GM23338 (cell line): ENCODE data around the gene LAGE3. TPM values are rescaled to one million over a fixed set of nuclear protein-coding genes. Genes with fewer than 3 reads are reported as not detected.

ENCODE experiments used
- ATAC-seq: fragments of 200-7000 bp; cut with Tn5 transposase; 3 replicates; pipeline ENCODE4 v1.9.1; 2020
- DNase-seq: peaks from one replicate; pipeline ENCODE4 v3.0.0-alpha.2; 2015; ENCODE audit warnings: low spot score
- H2AFZ ChIP-seq: fragments of 200-600 bp; sonication (generic); 2 replicates; pipeline ENCODE4 v1.8.0; 2016; ENCODE audit warnings: antibody characterized with exemption, mild to moderate bottlenecking, moderate library complexity
- H3F3A ChIP-seq: fragments of 200-600 bp; sonication (generic); replicated peaks from 2 replicates; pipeline ENCODE4 v1.8.0; 2017; ENCODE audit warnings: antibody characterized with exemption, mixed run types, low read depth
- H3K27ac ChIP-seq: fragments of 200-600 bp; sonication (generic); 2 replicates; pipeline ENCODE4 v1.6.1; 2016; ENCODE audit warnings: low read depth
- H3K27me3 ChIP-seq: fragments of 200-600 bp; sonication (generic); 2 replicates; pipeline ENCODE4 v1.8.0; 2016; ENCODE audit warnings: mild to moderate bottlenecking, mixed run types, moderate library complexity; ENCODE audit not compliant: insufficient read depth
- H3K36me3 ChIP-seq: fragments of 200-600 bp; sonication (generic); 2 replicates; pipeline ENCODE4 v1.8.0; 2016; ENCODE audit warnings: mild to moderate bottlenecking; ENCODE audit not compliant: insufficient read depth
- H3K4me1 ChIP-seq: fragments of 200-600 bp; sonication (generic); 2 replicates; pipeline ENCODE4 v1.8.0; 2016; ENCODE audit warnings: mild to moderate bottlenecking, moderate library complexity; ENCODE audit not compliant: insufficient read depth
- H3K4me2 ChIP-seq: fragments of 200-600 bp; sonication (generic); 2 replicates; pipeline ENCODE4 v1.7.1; 2017; ENCODE audit warnings: mixed run types
- H3K4me3 ChIP-seq: fragments of 200-600 bp; sonication (generic); 2 replicates; pipeline ENCODE4 v1.6.1; 2016; ENCODE audit warnings: mixed run types
- H3K79me2 ChIP-seq: fragments of 200-600 bp; sonication (generic); replicated peaks from 2 replicates; pipeline ENCODE4 v1.8.0; 2017; ENCODE audit warnings: mild to moderate bottlenecking; ENCODE audit not compliant: insufficient read depth
- H3K9me2 ChIP-seq: fragments of 200-600 bp; sonication (generic); 2 replicates; pipeline ENCODE4 v1.8.0; 2017; ENCODE audit not compliant: insufficient read depth
- H4K20me1 ChIP-seq: fragments of 200-600 bp; sonication (generic); replicated peaks from 2 replicates; pipeline ENCODE4 v1.8.0; 2017; ENCODE audit warnings: mild to moderate bottlenecking; ENCODE audit not compliant: insufficient read depth
- H3K27ac Mint-ChIP-seq: 2 replicates; pipeline ENCODE4 v1.8.0; 2020; ENCODE audit warnings: inconsistent platforms, mild to moderate bottlenecking, moderate library complexity, mixed read lengths
- H3K27me3 Mint-ChIP-seq: 3 replicates; pipeline ENCODE4 v1.8.0; 2022; ENCODE audit warnings: low read depth, mild to moderate bottlenecking, moderate library complexity, mixed read lengths, inconsistent platforms; ENCODE audit not compliant: insufficient read depth, poor library complexity
- H3K36me3 Mint-ChIP-seq: 3 replicates; pipeline ENCODE4 v1.8.0; 2021; ENCODE audit warnings: low read depth, mild to moderate bottlenecking, inconsistent platforms, moderate library complexity, mixed read lengths
- H3K4me1 Mint-ChIP-seq: 3 replicates; pipeline ENCODE4 v1.8.0; 2020; ENCODE audit warnings: mild to moderate bottlenecking, inconsistent platforms, mixed read lengths
- H3K4me3 Mint-ChIP-seq: 3 replicates; pipeline ENCODE4 v1.8.0; 2021; ENCODE audit warnings: moderate library complexity, mild to moderate bottlenecking, inconsistent platforms, mixed read lengths
- H3K9me3 Mint-ChIP-seq: 3 replicates; pipeline ENCODE4 v1.8.0; 2020; ENCODE audit warnings: moderate library complexity, mild to moderate bottlenecking, inconsistent platforms, mixed read lengths
- CREB1 ChIP-seq: fragments of 250-450 bp; sonication (Bioruptor Pico); IDR thresholded peaks from 2 replicates; pipeline ENCODE4 v1.5.0; 2020; ENCODE audit warnings: low read depth, mild to moderate bottlenecking, moderate library complexity
- EZH2 ChIP-seq: fragments of 200-600 bp; sonication (generic); IDR thresholded peaks from one replicate; pipeline ENCODE4 v1.8.0; 2017; ENCODE audit warnings: antibody characterized with exemption, mild to moderate bottlenecking, low read depth; ENCODE audit not compliant: unreplicated experiment
- EZH2phosphoT487 ChIP-seq: fragments of 200-600 bp; sonication (generic); IDR thresholded peaks from one replicate; pipeline ENCODE4 v1.8.1; 2018; ENCODE audit warnings: antibody characterized with exemption; ENCODE audit not compliant: unreplicated experiment
- JUNB ChIP-seq: IDR thresholded peaks from one replicate; pipeline ENCODE4 v1.6.1; 2016; ENCODE audit warnings: antibody characterized with exemption; ENCODE audit not compliant: unreplicated experiment
- NANOG ChIP-seq: IDR thresholded peaks from 2 replicates; pipeline ENCODE4 v1.6.1; 2016; ENCODE audit warnings: antibody characterized with exemption, borderline replicate concordance
- POLR2AphosphoS5 ChIP-seq: IDR thresholded peaks from 2 replicates; pipeline ENCODE4 v1.6.1; 2016; ENCODE audit warnings: antibody characterized with exemption, low read depth
- STAT1 ChIP-seq: IDR thresholded peaks from one replicate; pipeline ENCODE4 v1.6.1; 2016; ENCODE audit warnings: antibody characterized with exemption; ENCODE audit not compliant: unreplicated experiment
- ZNF114 ChIP-seq: fragments of 250-450 bp; sonication (Bioruptor Pico); IDR thresholded peaks from 2 replicates; pipeline ENCODE4 v1.5.0; 2020; ENCODE audit warnings: mild to moderate bottlenecking, moderate library complexity
- ZNF331 ChIP-seq: fragments of 250-450 bp; sonication (Bioruptor Pico); IDR thresholded peaks from 2 replicates; pipeline ENCODE4 v1.5.0; 2020; ENCODE audit warnings: low read depth, mild to moderate bottlenecking, moderate library complexity
- polyA plus RNA-seq: library from polyadenylated mRNA; unstranded; fragments of >200 nt; fragmentation: Nextera tagmentation; extraction: Ambion mirVana; gene quantifications from 2 replicates; pipeline ENCODE4 v1.2.1, GENCODE V29; 2016
- total RNA-seq: library from RNA; depleted of rRNA; stranded (reverse); fragments of >200 nt; shearing (Covaris generic); gene quantifications from 2 replicates; pipeline ENCODE4 v1.2.3, GENCODE V29; 2014
- TF ChIP-seq, protein P1 (sequence below): IDR thresholded peaks from one replicate; pipeline ENCODE4 v1.6.1; 2018; ENCODE audit warnings: antibody characterized with exemption; ENCODE audit not compliant: unreplicated experiment
- TF ChIP-seq, protein P2 (sequence below): fragments of 250-450 bp; sonication (Bioruptor Pico); IDR thresholded peaks from 2 replicates; pipeline ENCODE4 v1.5.0; 2020; ENCODE audit warnings: mild to moderate bottlenecking, moderate library complexity

LAGE3 gene
- total and polyA plus RNA-seq, 2 experiments from 2014 or later: 71.0 to 84.5 TPM

DNA sequence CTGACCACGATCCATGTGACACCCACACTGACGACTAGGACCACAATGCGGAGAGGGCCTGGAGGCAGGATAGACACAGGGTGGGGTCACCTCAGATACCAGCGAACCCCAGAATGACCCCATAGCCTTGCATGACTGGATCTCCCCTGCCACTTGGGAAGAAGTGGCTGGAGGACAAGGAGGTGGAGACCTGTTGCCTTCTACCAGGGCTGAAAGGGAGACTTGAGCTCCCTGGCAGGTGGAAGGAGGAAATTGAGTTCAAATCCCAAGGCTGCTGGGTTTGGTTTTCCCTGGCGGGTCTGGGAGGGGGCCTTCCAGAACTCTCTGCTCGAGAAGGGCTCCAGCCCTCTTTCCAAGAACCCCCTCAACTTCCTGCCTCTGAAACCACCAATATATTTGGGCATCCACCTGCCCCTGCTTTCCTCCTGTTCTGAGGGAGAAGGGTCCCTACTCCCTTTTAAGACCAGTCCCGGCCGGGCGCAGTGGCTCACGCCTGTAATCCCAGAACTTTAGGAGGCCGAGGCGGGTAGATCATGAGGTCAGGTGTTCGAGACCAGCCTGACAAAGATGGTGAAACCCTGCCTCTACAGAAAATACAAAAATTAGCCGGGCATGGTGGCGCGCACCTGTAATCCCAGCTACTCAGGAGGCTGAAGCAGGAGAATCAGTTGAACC, 33.9 kb upstream of the LAGE3 start:
- no peak overlapping the region for H3K4me3 Mint-ChIP-seq

DNA sequence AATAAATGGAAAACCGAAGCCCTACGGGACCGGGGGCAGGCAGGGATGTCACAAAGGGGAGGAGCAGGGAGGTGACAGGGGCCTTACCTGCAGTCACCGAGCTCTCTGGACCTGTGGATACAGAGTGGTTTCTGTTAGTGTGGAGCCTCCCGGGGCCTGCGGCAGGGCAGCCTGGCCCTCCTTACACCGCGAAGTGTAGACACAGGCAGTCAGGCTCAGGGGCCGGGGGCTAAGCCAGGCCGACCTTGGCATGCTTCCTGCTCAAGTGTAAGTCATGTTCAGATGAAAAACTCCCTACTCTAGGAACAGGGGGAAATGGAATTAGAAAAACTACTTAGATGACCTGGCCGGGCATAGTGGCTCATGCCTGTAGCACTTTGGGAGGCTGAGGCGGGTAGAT, 32.7 kb upstream of the LAGE3 start:
- no peaks in the 10 kb centered on the region for H3K9me3 Mint-ChIP-seq
- Histone ChIP-seq H3K27ac (no peak overlapping the region), H3K4me2 (no peak overlapping the region), H3K27me3 (no peaks in the 10 kb centered on the region), H3K4me3 (no peak overlapping the region), H3K9me2 (no peaks in the 10 kb centered on the region), H3F3A (no peaks in the 10 kb centered on the region), H3K79me2 (no peaks in the 10 kb centered on the region), H3K36me3 (no peaks in the 10 kb centered on the region), H4K20me1 (no peaks in the 10 kb centered on the region), H2AFZ (no peak overlapping the region), H3K4me1 (no peaks in the 10 kb centered on the region)
- no peak overlapping the region for H3K27ac Mint-ChIP-seq
- no peak for DNase-seq
- H3K4me1 Mint-ChIP-seq: peaks cover 4% of the 10 kb centered on the region; the same call in 1 of the 3 replicates
- H3K27me3 Mint-ChIP-seq: peaks cover 6% of the 10 kb centered on the region
- ATAC-seq: no peak
- peaks cover 11% of the 10 kb centered on the region; the same call in 2 of the 3 replicates for H3K36me3 Mint-ChIP-seq
- H3K4me3 Mint-ChIP-seq: no peak overlapping the region
- TF ChIP-seq CREB1 (CRISPR knock-in tag) (no peak), ZNF331 (CRISPR knock-in tag) (no peak), POLR2AphosphoS5 (no peak), EZH2 (no peak), EZH2phosphoT487 (no peak), STAT1 (no peak), JUNB (no peak)
- TF ChIP-seq, protein P1, sequence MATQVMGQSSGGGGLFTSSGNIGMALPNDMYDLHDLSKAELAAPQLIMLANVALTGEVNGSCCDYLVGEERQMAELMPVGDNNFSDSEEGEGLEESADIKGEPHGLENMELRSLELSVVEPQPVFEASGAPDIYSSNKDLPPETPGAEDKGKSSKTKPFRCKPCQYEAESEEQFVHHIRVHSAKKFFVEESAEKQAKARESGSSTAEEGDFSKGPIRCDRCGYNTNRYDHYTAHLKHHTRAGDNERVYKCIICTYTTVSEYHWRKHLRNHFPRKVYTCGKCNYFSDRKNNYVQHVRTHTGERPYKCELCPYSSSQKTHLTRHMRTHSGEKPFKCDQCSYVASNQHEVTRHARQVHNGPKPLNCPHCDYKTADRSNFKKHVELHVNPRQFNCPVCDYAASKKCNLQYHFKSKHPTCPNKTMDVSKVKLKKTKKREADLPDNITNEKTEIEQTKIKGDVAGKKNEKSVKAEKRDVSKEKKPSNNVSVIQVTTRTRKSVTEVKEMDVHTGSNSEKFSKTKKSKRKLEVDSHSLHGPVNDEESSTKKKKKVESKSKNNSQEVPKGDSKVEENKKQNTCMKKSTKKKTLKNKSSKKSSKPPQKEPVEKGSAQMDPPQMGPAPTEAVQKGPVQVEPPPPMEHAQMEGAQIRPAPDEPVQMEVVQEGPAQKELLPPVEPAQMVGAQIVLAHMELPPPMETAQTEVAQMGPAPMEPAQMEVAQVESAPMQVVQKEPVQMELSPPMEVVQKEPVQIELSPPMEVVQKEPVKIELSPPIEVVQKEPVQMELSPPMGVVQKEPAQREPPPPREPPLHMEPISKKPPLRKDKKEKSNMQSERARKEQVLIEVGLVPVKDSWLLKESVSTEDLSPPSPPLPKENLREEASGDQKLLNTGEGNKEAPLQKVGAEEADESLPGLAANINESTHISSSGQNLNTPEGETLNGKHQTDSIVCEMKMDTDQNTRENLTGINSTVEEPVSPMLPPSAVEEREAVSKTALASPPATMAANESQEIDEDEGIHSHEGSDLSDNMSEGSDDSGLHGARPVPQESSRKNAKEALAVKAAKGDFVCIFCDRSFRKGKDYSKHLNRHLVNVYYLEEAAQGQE: no peak
- TF ChIP-seq, protein P2, sequence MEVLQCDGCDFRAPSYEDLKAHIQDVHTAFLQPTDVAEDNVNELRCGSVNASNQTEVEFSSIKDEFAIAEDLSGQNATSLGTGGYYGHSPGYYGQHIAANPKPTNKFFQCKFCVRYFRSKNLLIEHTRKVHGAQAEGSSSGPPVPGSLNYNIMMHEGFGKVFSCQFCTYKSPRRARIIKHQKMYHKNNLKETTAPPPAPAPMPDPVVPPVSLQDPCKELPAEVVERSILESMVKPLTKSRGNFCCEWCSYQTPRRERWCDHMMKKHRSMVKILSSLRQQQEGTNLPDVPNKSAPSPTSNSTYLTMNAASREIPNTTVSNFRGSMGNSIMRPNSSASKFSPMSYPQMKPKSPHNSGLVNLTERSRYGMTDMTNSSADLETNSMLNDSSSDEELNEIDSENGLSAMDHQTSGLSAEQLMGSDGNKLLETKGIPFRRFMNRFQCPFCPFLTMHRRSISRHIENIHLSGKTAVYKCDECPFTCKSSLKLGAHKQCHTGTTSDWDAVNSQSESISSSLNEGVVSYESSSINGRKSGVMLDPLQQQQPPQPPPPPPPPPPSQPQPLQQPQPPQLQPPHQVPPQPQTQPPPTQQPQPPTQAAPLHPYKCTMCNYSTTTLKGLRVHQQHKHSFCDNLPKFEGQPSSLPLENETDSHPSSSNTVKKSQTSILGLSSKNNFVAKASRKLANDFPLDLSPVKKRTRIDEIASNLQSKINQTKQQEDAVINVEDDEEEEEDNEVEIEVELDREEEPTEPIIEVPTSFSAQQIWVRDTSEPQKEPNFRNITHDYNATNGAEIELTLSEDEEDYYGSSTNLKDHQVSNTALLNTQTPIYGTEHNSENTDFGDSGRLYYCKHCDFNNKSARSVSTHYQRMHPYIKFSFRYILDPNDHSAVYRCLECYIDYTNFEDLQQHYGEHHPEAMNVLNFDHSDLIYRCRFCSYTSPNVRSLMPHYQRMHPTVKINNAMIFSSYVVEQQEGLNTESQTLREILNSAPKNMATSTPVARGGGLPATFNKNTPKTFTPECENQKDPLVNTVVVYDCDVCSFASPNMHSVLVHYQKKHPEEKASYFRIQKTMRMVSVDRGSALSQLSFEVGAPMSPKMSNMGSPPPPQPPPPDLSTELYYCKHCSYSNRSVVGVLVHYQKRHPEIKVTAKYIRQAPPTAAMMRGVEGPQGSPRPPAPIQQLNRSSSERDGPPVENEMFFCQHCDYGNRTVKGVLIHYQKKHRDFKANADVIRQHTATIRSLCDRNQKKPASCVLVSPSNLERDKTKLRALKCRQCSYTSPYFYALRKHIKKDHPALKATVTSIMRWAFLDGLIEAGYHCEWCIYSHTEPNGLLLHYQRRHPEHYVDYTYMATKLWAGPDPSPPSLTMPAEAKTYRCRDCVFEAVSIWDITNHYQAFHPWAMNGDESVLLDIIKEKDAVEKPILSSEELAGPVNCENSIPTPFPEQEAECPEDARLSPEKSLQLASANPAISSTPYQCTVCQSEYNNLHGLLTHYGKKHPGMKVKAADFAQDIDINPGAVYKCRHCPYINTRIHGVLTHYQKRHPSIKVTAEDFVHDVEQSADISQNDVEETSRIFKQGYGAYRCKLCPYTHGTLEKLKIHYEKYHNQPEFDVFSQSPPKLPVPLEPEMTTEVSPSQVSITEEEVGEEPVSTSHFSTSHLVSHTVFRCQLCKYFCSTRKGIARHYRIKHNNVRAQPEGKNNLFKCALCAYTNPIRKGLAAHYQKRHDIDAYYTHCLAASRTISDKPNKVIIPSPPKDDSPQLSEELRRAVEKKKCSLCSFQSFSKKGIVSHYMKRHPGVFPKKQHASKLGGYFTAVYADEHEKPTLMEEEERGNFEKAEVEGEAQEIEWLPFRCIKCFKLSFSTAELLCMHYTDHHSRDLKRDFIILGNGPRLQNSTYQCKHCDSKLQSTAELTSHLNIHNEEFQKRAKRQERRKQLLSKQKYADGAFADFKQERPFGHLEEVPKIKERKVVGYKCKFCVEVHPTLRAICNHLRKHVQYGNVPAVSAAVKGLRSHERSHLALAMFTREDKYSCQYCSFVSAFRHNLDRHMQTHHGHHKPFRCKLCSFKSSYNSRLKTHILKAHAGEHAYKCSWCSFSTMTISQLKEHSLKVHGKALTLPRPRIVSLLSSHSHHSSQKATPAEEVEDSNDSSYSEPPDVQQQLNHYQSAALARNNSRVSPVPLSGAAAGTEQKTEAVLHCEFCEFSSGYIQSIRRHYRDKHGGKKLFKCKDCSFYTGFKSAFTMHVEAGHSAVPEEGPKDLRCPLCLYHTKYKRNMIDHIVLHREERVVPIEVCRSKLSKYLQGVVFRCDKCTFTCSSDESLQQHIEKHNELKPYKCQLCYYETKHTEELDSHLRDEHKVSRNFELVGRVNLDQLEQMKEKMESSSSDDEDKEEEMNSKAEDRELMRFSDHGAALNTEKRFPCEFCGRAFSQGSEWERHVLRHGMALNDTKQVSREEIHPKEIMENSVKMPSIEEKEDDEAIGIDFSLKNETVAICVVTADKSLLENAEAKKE (CRISPR knock-in tag): no peak

More for the DNA sequence above, 33.9 kb upstream of the LAGE3 start:
- no peaks in the 10 kb centered on the region for H3K79me2 ChIP-seq
- 0 out of 2 replicates have a peak, but pooled peaks cover 4% of the 10 kb centered on the region for H3F3A ChIP-seq
- no peak overlapping the region for H2AFZ ChIP-seq
- H3K27ac Mint-ChIP-seq: no peak overlapping the region
- H3K36me3 ChIP-seq: no peaks in the 10 kb centered on the region
- H3K9me3 Mint-ChIP-seq: no peaks in the 10 kb centered on the region
- H3K4me3 ChIP-seq: no peak overlapping the region
- H4K20me1 ChIP-seq: no peaks in the 10 kb centered on the region
- H3K27ac ChIP-seq: no peak overlapping the region
- ATAC-seq: no peak
- H3K4me2 ChIP-seq: no peak overlapping the region
- H3K4me1 ChIP-seq: peaks cover 8% of the 10 kb centered on the region
- DNase-seq: no peak
- H3K4me1 Mint-ChIP-seq: peaks cover 12% of the 10 kb centered on the region
- TF ChIP-seq JUNB: no peak
- TF ChIP-seq ZNF114 (CRISPR knock-in tag): no peak
- TF ChIP-seq ZNF331 (CRISPR knock-in tag): no peak
- TF ChIP-seq POLR2AphosphoS5: no peak
- no peak for TF ChIP-seq NANOG
- H3K36me3 Mint-ChIP-seq: peaks cover 11% of the 10 kb centered on the region; the same call in 2 of the 3 replicates
- peaks cover 9% of the 10 kb centered on the region for H3K27me3 Mint-ChIP-seq
- no peaks in the 10 kb centered on the region for H3K27me3 ChIP-seq
- H3K9me2 ChIP-seq: no peaks in the 10 kb centered on the region
